ENCODE measurements around the gene PEMT. TPM values are rescaled to one million over a fixed set of nuclear protein-coding genes. Genes with fewer than 3 reads are reported as not detected.

PEMT gene
- total RNA-seq, 1 experiment from 2014 or later: 53.1 TPM

DNA sequence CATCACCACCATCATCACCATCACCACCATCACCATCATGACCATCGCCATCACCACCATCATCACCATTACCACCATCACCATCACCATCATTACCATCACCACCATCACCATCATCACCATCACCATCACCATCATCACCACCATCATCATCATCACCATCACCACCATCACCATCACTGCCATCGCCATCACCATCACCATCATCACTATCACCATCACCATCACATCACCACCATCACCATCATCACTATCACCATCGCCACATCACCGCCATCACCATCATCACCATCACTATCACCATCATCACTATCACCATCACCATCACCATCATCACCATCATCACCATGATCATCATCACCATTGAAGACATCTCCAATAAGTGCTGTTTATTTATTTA lies 131.5 kb downstream of the PEMT start:
- H3K9me3 Mint-ChIP-seq: peaks cover 15% of the 10 kb centered on the region
- ChIA-PET POLR2A (no interaction called here), CTCF (interaction anchor here (0.6 kb wide), 1 partner anchor 176 kb away, joined by 4 read pairs; no protein-coding TSS in a partner anchor)
- H3K27ac Mint-ChIP-seq: no peak overlapping the region
- DNase-seq (ENCODE audit: low spot score) (no peak), ATAC-seq (no peak)
- TF ChIP-seq ATF3 (CRISPR knock-in tag; conservative IDR thresholded peaks at IDR 0.05) (no peak), NR2C2 (CRISPR knock-in tag; IDR thresholded peaks at IDR 0.05) (no peak), ELF4 (CRISPR knock-in tag; IDR thresholded peaks at IDR 0.05; ENCODE audit: low read depth) (no peak), JUN (CRISPR knock-in tag; IDR thresholded peaks at IDR 0.05) (no peak), ZNF671 (CRISPR knock-in tag; IDR thresholded peaks at IDR 0.05) (no peak), CDX4 (CRISPR knock-in tag; IDR thresholded peaks at IDR 0.05; ENCODE audit: borderline replicate concordance) (no peak), ZNF317 (CRISPR knock-in tag; IDR thresholded peaks at IDR 0.05; ENCODE audit: borderline replicate concordance, low read depth) (no peak), IRF1 (CRISPR knock-in tag; IDR thresholded peaks at IDR 0.05) (no peak), ESRRA (CRISPR knock-in tag; IDR thresholded peaks at IDR 0.05; ENCODE audit: borderline replicate concordance) (no peak), EMX1 (CRISPR knock-in tag; IDR thresholded peaks at IDR 0.05) (no peak), CREM (CRISPR knock-in tag; IDR thresholded peaks at IDR 0.05) (no peak), JAZF1 (CRISPR knock-in tag; IDR thresholded peaks at IDR 0.05) (no peak)
- TF ChIP-seq, protein P1, sequence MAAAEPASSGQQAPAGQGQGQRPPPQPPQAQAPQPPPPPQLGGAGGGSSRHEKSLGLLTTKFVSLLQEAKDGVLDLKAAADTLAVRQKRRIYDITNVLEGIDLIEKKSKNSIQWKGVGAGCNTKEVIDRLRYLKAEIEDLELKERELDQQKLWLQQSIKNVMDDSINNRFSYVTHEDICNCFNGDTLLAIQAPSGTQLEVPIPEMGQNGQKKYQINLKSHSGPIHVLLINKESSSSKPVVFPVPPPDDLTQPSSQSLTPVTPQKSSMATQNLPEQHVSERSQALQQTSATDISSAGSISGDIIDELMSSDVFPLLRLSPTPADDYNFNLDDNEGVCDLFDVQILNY (CRISPR knock-in tag; IDR thresholded peaks at IDR 0.05): no peak
- peaks cover 4% of the 10 kb centered on the region for H3K27me3 Mint-ChIP-seq (ENCODE audit: low read depth)
- peaks cover 6% of the 10 kb centered on the region for H3K36me3 Mint-ChIP-seq
- no peaks in the 10 kb centered on the region for H3K4me1 Mint-ChIP-seq
- no peak overlapping the region for H3K4me3 Mint-ChIP-seq

DNA sequence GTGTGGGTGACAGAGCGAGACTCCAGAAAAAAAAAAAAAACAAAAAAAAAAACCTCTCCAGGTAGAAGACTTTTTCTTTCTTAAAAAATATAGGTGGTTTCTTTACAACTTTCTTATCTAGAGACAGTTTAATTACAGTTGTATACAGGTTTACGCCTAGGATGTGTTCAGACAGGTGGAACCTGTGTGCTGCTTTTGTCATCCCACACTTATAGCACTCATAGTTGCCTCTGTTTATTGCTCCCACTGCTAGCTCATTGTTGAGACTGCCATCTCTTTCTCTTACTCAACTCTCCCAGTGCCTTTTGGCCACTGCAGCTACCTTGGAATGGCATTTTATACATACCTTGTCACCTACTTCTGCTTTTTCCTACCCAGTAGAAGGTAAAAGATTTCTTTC lies 133.8 kb downstream of the PEMT start:
- DNase-seq (ENCODE audit: low spot score): no peak
- Mint-ChIP-seq H3K36me3 (peaks cover 6% of the 10 kb centered on the region), H3K27me3 (ENCODE audit: low read depth) (peaks cover 6% of the 10 kb centered on the region), H3K4me1 (no peaks in the 10 kb centered on the region), H3K27ac (no peak overlapping the region), H3K9me3 (peaks cover 15% of the 10 kb centered on the region), H3K4me3 (no peak overlapping the region)
- ChIA-PET POLR2A (no interaction called here), CTCF (interaction anchor here (0.7 kb wide), 1 partner anchor 107 kb away, joined by 3 read pairs; no protein-coding TSS in a partner anchor)
- no peak for ATAC-seq
- no peak for TF ChIP-seq CREB1 (CRISPR knock-in tag; IDR thresholded peaks at IDR 0.05)
- TF ChIP-seq, protein P2, sequence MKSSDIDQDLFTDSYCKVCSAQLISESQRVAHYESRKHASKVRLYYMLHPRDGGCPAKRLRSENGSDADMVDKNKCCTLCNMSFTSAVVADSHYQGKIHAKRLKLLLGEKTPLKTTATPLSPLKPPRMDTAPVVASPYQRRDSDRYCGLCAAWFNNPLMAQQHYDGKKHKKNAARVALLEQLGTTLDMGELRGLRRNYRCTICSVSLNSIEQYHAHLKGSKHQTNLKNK (CRISPR knock-in tag; IDR thresholded peaks at IDR 0.05): no peak
- TF ChIP-seq STAT6 (CRISPR knock-in tag; conservative IDR thresholded peaks at IDR 0.05; ENCODE audit: low read depth): no peak
- no peak for TF ChIP-seq ZNF219 (CRISPR knock-in tag; IDR thresholded peaks at IDR 0.05; ENCODE audit: borderline replicate concordance)
- no peak for TF ChIP-seq ZNF232 (CRISPR knock-in tag; IDR thresholded peaks at IDR 0.05)
- TF ChIP-seq ZNF121 (CRISPR knock-in tag; IDR thresholded peaks at IDR 0.05): no peak
- TF ChIP-seq KAT7 (CRISPR knock-in tag; IDR thresholded peaks at IDR 0.05; ENCODE audit: borderline replicate concordance): no peak
- no peak for TF ChIP-seq GTF2I (CRISPR knock-in tag; conservative IDR thresholded peaks at IDR 0.05)
- TF ChIP-seq ZNF425 (CRISPR knock-in tag; conservative IDR thresholded peaks at IDR 0.05): no peak
- no peak for TF ChIP-seq NR1H2 (CRISPR knock-in tag; IDR thresholded peaks at IDR 0.05)
- no peak for TF ChIP-seq MXD4 (CRISPR knock-in tag; IDR thresholded peaks at IDR 0.05; ENCODE audit: borderline replicate concordance)
- no peak for TF ChIP-seq ERG (CRISPR knock-in tag; IDR thresholded peaks at IDR 0.05)
- no peak for TF ChIP-seq ATF6 (CRISPR knock-in tag; IDR thresholded peaks at IDR 0.05)

All from WTC11 (cell line).